ENCODE data around the gene ANTKMT. TPM values are rescaled to one million over a fixed set of nuclear protein-coding genes. Genes with fewer than 3 reads are reported as not detected.

ANTKMT gene
- total and polyA plus RNA-seq, 2 experiments from 2014 or later: 55.1 to 82.6 TPM

DNA sequence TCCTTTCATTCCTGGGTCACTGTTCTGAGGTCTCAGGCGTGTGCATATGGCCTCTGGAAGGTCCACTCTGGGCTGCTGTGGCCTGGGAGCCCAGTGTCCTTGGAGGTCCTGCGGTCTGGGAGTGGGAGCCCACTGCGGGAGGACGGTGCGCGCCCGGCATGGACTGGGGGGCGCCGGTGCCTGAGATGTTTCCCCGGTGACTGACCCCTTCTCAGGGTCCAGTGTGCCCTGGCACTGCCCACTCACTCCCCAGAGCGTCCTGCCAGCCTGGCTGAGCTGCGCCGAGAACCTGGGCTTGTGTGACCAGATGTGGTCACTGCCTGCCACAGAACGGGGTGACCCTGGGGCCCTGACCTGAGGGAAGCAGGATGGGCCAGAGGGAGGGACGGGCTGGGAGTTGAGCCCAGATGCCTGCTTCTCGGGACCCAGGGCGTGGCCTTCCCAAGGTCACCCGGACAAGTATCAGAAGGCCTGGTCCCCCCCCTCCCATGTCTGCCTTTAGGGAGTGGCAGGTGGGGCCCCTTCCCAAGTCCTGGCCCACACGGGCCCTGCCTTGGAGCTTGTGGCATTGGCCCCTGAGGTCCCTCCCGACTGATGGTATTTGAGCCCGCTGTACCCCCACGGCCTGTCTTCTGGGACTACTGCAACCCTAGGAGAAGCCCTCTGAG, 46.6 kb upstream of the ANTKMT start:
- H3K9me3 ChIP-seq (ENCODE audit: low read depth): no peaks in the 10 kb centered on the region
- no peak for DNase-seq (ENCODE audit: low read depth in 1 of 2, low spot score in 1 of 2)
- H3K4me1 ChIP-seq (ENCODE audit: low read depth): peaks cover 7% of the 10 kb centered on the region
- TF ChIP-seq, protein P1, sequence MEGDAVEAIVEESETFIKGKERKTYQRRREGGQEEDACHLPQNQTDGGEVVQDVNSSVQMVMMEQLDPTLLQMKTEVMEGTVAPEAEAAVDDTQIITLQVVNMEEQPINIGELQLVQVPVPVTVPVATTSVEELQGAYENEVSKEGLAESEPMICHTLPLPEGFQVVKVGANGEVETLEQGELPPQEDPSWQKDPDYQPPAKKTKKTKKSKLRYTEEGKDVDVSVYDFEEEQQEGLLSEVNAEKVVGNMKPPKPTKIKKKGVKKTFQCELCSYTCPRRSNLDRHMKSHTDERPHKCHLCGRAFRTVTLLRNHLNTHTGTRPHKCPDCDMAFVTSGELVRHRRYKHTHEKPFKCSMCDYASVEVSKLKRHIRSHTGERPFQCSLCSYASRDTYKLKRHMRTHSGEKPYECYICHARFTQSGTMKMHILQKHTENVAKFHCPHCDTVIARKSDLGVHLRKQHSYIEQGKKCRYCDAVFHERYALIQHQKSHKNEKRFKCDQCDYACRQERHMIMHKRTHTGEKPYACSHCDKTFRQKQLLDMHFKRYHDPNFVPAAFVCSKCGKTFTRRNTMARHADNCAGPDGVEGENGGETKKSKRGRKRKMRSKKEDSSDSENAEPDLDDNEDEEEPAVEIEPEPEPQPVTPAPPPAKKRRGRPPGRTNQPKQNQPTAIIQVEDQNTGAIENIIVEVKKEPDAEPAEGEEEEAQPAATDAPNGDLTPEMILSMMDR (IDR thresholded peaks at IDR 0.05; ENCODE audit: low read depth, low read length): no peak
- no peak overlapping the region for H3K27ac ChIP-seq
- H3K27me3 ChIP-seq: no peaks in the 10 kb centered on the region
- H3K36me3 ChIP-seq: peaks cover 35% of the 10 kb centered on the region
- H3K4me3 ChIP-seq: no peak overlapping the region

DNA sequence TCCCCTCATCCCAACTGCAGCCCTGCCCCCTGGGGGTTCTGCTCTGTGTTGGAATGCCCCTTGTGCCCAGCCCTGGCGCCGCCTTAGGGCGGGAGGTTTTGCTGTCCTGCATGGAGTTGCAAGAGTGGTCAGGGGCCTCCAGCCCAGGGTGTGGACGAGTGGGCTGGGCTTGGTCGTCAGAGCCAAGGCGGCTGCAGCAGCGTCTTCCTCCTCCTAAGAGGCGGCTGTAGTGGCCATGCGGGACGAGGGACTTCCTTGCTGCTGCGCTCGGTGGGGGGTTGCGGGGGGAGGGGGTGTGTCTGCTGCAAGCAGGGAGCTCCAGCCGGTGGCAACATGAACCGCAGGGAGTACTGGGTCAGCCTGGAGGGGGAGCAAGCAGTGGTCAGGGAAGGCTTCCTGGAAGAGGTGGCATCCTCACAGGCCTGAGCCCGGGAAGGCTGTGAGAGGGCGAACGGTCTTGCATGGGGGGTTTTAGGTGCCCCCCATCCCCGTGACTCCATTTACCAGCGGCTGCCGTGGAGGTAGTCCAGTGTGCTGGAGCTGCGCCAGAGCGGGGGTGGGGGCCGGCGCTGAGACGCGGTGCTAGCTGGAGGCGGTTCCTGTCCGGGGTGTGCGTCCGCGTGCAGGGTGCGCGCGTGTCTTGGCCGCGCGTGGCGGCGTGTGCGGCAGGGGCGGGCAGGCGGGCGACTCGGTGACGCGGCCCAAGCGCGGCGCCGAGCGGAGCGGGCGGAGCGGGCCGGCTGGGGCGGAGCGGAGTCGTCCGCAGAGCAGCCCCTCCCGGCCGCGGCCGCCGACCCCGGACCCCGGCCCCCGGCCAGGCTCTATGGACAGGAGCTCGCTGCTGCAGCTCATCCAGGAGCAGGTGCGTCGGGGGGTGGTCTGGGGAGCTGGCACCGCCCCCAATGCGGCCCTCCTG, 45.7 kb upstream of the ANTKMT start, which contains the start of gene RHBDL1:
TSS of gene RHBDL1 (plus strand) at position 704 of the 916 bp plus-strand sequence. CDS start at position 824, 120 bp downstream.
- TF ChIP-seq, protein P1 (IDR thresholded peaks at IDR 0.05; ENCODE audit: low read depth, low read length): no peak
- no peaks in the 10 kb centered on the region for H3K9me3 ChIP-seq (ENCODE audit: low read depth)
- peaks cover 26% of the 10 kb centered on the region for H3K36me3 ChIP-seq
- H3K4me1 ChIP-seq (ENCODE audit: low read depth): peaks cover 7% of the 10 kb centered on the region
- peak within 1 kb of the TSS; percentile 23 for H3K4me3 ChIP-seq
- no peaks in the 10 kb centered on the region for H3K27me3 ChIP-seq
- H3K27ac ChIP-seq: no peak within 1 kb of the TSS
- DNase-seq (ENCODE audit: low read depth in 1 of 2, low spot score in 1 of 2): peak in 1 of 2 donors; percentile 50

- TF ChIP-seq, protein P1 (IDR thresholded peaks at IDR 0.05; ENCODE audit: low read depth, low read length): no peak
- DNase-seq (ENCODE audit: low read depth in 1 of 2, low spot score in 1 of 2): no peak
- H3K27ac ChIP-seq: no peak overlapping the region
Observed at GRCh38 chr16:675884-676564, 44.9 kb upstream of the ANTKMT start.

GRCh38 chr16:676565-676902, 44.4 kb upstream of the ANTKMT start:
- no peak overlapping the region for H3K27ac ChIP-seq
- DNase-seq (ENCODE audit: low read depth in 1 of 2, low spot score in 1 of 2): no peak
- TF ChIP-seq, protein P1 (IDR thresholded peaks at IDR 0.05; ENCODE audit: low read depth, low read length): no peak
- peaks cover 17% of the 10 kb centered on the region for H3K36me3 ChIP-seq
- H3K4me1 ChIP-seq (ENCODE audit: low read depth): peaks cover 12% of the 10 kb centered on the region
- no peak overlapping the region for H3K4me3 ChIP-seq
- no peaks in the 10 kb centered on the region for H3K27me3 ChIP-seq
- no peaks in the 10 kb centered on the region for H3K9me3 ChIP-seq (ENCODE audit: low read depth)

More at GRCh38 chr16:675884-676564, 44.9 kb upstream of the ANTKMT start:
- H3K4me3 ChIP-seq: peak overlapping the region; percentile 23
- H3K4me1 ChIP-seq (ENCODE audit: low read depth): peaks cover 8% of the 10 kb centered on the region
- H3K27me3 ChIP-seq: no peaks in the 10 kb centered on the region
- no peaks in the 10 kb centered on the region for H3K9me3 ChIP-seq (ENCODE audit: low read depth)
- peaks cover 18% of the 10 kb centered on the region for H3K36me3 ChIP-seq

GRCh38 chr16:676913-677312, 44.0 kb upstream of the ANTKMT start:
- Histone ChIP-seq H3K4me3 (no peak overlapping the region), H3K9me3 (ENCODE audit: low read depth) (no peaks in the 10 kb centered on the region), H3K27me3 (no peaks in the 10 kb centered on the region), H3K27ac (no peak overlapping the region), H3K36me3 (peaks cover 20% of the 10 kb centered on the region), H3K4me1 (ENCODE audit: low read depth) (peaks cover 12% of the 10 kb centered on the region)
- TF ChIP-seq, protein P1 (IDR thresholded peaks at IDR 0.05; ENCODE audit: low read depth, low read length): no peak
- no peak for DNase-seq (ENCODE audit: low read depth in 1 of 2, low spot score in 1 of 2)
